Measurements from ENCODE around the gene ALDH1A3. TPM values are rescaled to one million over a fixed set of nuclear protein-coding genes. Genes with fewer than 3 reads are reported as not detected.

ALDH1A3 gene
- total and polyA plus RNA-seq, 2 of the 13 experiments (the other 11 are each of a cell fraction or from before 2014, with no cell fraction given), result not detected

DNA sequence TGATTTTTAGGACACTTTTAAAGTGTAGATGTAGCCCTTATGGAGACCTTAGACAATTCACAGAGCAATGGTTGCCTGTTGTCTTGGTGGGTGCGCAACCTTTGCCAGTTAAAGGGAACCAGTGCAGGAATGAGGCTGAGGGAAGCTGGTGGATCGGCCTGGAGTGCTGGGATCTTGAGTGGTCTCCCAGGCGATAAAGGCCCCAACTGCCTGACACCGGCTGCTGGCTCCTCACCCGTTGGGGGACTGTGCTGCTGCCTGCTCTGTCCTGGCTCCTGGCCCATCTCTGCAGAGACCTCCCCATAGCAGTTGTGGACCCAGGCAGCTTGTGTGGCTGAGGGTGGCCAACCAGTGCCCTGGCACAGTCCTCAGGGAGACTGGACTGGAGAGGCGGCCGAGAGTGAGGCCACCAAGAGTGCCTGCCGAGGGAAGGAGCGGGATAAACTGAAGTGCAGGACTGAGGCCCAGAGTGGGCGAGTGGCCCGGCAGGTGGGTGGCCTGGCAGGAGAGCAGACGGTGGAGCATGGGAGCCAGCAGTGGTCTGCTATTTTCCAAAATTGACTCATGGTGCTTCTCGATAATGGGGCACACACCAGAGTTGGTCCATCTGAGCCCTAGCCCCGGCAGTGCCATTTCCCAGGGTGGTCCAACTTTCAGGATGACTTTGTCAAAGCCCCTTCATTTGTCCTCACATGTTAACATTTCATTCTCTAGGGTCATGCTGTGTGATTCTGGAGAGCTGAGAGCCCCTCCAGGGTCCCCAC, 2.1 kb downstream of the ALDH1A3 start:
- 43% methylated on average over 11 of the region's 14 CpGs for WGBS (ENCODE audit: low lambda C conversion rate)
- Histone ChIP-seq H3K9me3 (ENCODE audit: low read length) (no peaks in the 10 kb centered on the region), H4K20me1 (ENCODE audit: insufficient read depth, low read length) (no peaks in the 10 kb centered on the region), H3K27ac (ENCODE audit: extremely low read length, insufficient read depth, low read length) (no peak overlapping the region), H3K4me2 (ENCODE audit: low read depth, low read length) (no peak overlapping the region), H3K4me1 (ENCODE audit: insufficient read depth, low read length) (no peaks in the 10 kb centered on the region), H3K27me3 (ENCODE audit: control insufficient read depth in 1 of 2, insufficient read depth in 2 of 2, low read length in 2 of 2) (peaks cover 7 to 77% of the 10 kb centered on the region in 2 experiments), H3K4me3 (replicated peaks in 1 of 3; ENCODE audit: insufficient read depth in 1 of 3, low read depth in 2 of 3, low read length in 3 of 3) (no peak overlapping the region), H2AFZ (ENCODE audit: low read length) (no peak overlapping the region), H3K79me2 (ENCODE audit: insufficient read depth, low read length) (no peaks in the 10 kb centered on the region), H3K36me3 (replicated peaks in 1 of 2; ENCODE audit: control insufficient read depth in 1 of 2, insufficient read depth in 2 of 2, low read length in 2 of 2) (no peaks in the 10 kb centered on the region), H3K9ac (ENCODE audit: insufficient read depth, low read depth, low read length) (no peak overlapping the region)
- ChIA-PET POLR2A (no interaction called here), CTCF (ENCODE audit: low intra/inter-chr PET ratio, low total read pairs) (no interaction called here)
- no peak for DNase-seq (ENCODE audit: low spot score)
- TF ChIP-seq ZNF749 (CRISPR knock-in tag; IDR thresholded peaks at IDR 0.05; ENCODE audit: borderline replicate concordance), result no peak
- TF ChIP-seq, protein P1, sequence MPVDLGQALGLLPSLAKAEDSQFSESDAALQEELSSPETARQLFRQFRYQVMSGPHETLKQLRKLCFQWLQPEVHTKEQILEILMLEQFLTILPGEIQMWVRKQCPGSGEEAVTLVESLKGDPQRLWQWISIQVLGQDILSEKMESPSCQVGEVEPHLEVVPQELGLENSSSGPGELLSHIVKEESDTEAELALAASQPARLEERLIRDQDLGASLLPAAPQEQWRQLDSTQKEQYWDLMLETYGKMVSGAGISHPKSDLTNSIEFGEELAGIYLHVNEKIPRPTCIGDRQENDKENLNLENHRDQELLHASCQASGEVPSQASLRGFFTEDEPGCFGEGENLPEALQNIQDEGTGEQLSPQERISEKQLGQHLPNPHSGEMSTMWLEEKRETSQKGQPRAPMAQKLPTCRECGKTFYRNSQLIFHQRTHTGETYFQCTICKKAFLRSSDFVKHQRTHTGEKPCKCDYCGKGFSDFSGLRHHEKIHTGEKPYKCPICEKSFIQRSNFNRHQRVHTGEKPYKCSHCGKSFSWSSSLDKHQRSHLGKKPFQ (CRISPR knock-in tag; IDR thresholded peaks at IDR 0.05; ENCODE audit: insufficient replicate concordance), result no peak
- intact Hi-C loops (cut with micrococcal nuclease; ENCODE audit: unreplicated experiment) (no loop called here), in situ Hi-C loops (cut with HindIII; ENCODE audit: extremely low pct_ligation_motif_present, low pct_unique_long_range_greater_than_20kb) (no loop called here)
- BruUV-seq (replicated peaks), result no TSS peak
- no peak for ATAC-seq
- FAIRE-seq, result no peak

DNA sequence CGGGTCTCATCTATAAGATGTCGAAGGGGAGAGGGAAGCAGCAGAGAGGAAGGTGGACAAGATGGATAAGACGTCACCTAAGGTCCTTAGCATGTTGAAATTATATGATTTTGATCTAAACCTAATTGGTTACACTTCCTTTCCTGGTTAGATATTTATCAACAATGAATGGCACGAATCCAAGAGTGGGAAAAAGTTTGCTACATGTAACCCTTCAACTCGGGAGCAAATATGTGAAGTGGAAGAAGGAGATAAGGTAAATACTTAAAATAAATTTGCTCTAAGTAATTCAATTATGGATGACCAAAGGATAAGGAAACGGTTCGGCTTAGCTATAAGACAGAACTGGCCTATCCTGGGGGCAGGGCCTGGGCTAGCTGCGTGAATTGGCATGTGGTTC, 5.5 kb downstream of the ALDH1A3 start:
- intact Hi-C loops (cut with micrococcal nuclease; ENCODE audit: unreplicated experiment), result no loop called here
- 9% methylated on average over 8 of the region's 8 CpGs for WGBS (ENCODE audit: low lambda C conversion rate)
- no peak overlapping the region for H3K9ac ChIP-seq (ENCODE audit: insufficient read depth, low read depth, low read length)
- BruUV-seq (replicated peaks), result no TSS peak
- FAIRE-seq, result no peak
- ChIA-PET CTCF (ENCODE audit: low intra/inter-chr PET ratio, low total read pairs) (no interaction called here), POLR2A (no interaction called here)
- in situ Hi-C loops (cut with HindIII; ENCODE audit: extremely low pct_ligation_motif_present, low pct_unique_long_range_greater_than_20kb), result no loop called here
- ATAC-seq, result no peak
- no peaks in the 10 kb centered on the region for H3K9me3 ChIP-seq (ENCODE audit: low read length)
- H3K27ac ChIP-seq (ENCODE audit: extremely low read length, insufficient read depth, low read length), result no peak overlapping the region
- H2AFZ ChIP-seq (ENCODE audit: low read length), result no peak overlapping the region
- H3K36me3 ChIP-seq (replicated peaks in 1 of 2; ENCODE audit: control insufficient read depth in 1 of 2, insufficient read depth in 2 of 2, low read length in 2 of 2), result no peaks in the 10 kb centered on the region
- no peaks in the 10 kb centered on the region for H3K79me2 ChIP-seq (ENCODE audit: insufficient read depth, low read length)
- no peak overlapping the region for H3K4me3 ChIP-seq (replicated peaks in 1 of 3; ENCODE audit: insufficient read depth in 1 of 3, low read depth in 2 of 3, low read length in 3 of 3)
- H3K27me3 ChIP-seq (ENCODE audit: control insufficient read depth in 1 of 2, insufficient read depth in 2 of 2, low read length in 2 of 2), result peaks cover 9 to 91% of the 10 kb centered on the region in 2 experiments
- no peaks in the 10 kb centered on the region for H4K20me1 ChIP-seq (ENCODE audit: insufficient read depth, low read length)
- no peak for DNase-seq (ENCODE audit: low spot score)
- H3K4me2 ChIP-seq (ENCODE audit: low read depth, low read length), result no peak overlapping the region
- no peaks in the 10 kb centered on the region for H3K4me1 ChIP-seq (ENCODE audit: insufficient read depth, low read length)
- TF ChIP-seq, protein P2, sequence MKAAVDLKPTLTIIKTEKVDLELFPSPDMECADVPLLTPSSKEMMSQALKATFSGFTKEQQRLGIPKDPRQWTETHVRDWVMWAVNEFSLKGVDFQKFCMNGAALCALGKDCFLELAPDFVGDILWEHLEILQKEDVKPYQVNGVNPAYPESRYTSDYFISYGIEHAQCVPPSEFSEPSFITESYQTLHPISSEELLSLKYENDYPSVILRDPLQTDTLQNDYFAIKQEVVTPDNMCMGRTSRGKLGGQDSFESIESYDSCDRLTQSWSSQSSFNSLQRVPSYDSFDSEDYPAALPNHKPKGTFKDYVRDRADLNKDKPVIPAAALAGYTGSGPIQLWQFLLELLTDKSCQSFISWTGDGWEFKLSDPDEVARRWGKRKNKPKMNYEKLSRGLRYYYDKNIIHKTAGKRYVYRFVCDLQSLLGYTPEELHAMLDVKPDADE (CRISPR knock-in tag; IDR thresholded peaks at IDR 0.05), result no peak
- TF ChIP-seq HDAC2 (CRISPR knock-in tag; IDR thresholded peaks at IDR 0.05) (no peak), ARID2 (CRISPR knock-in tag; IDR thresholded peaks at IDR 0.05; ENCODE audit: borderline replicate concordance) (no peak), MEIS2 (CRISPR knock-in tag; IDR thresholded peaks at IDR 0.05) (no peak), ZNF879 (CRISPR knock-in tag; IDR thresholded peaks at IDR 0.05) (no peak), PHF21A (CRISPR knock-in tag; IDR thresholded peaks at IDR 0.05) (no peak), ZNF510 (CRISPR knock-in tag; IDR thresholded peaks at IDR 0.05; ENCODE audit: low read depth) (no peak), ZBTB38 (CRISPR knock-in tag; IDR thresholded peaks at IDR 0.05) (no peak), ZNF33B (CRISPR knock-in tag; IDR thresholded peaks at IDR 0.05) (no peak), NAIF1 (CRISPR knock-in tag; IDR thresholded peaks at IDR 0.05; ENCODE audit: borderline replicate concordance) (no peak)
- TF ChIP-seq, protein P3, sequence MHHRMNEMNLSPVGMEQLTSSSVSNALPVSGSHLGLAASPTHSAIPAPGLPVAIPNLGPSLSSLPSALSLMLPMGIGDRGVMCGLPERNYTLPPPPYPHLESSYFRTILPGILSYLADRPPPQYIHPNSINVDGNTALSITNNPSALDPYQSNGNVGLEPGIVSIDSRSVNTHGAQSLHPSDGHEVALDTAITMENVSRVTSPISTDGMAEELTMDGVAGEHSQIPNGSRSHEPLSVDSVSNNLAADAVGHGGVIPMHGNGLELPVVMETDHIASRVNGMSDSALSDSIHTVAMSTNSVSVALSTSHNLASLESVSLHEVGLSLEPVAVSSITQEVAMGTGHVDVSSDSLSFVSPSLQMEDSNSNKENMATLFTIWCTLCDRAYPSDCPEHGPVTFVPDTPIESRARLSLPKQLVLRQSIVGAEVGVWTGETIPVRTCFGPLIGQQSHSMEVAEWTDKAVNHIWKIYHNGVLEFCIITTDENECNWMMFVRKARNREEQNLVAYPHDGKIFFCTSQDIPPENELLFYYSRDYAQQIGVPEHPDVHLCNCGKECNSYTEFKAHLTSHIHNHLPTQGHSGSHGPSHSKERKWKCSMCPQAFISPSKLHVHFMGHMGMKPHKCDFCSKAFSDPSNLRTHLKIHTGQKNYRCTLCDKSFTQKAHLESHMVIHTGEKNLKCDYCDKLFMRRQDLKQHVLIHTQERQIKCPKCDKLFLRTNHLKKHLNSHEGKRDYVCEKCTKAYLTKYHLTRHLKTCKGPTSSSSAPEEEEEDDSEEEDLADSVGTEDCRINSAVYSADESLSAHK (CRISPR knock-in tag; IDR thresholded peaks at IDR 0.05; ENCODE audit: borderline replicate concordance), result no peak
